Activated B cell treated with CpG ODN at 0.5 μM for 24 hours (primary cell): Measurements from ENCODE around the gene TP73. TPM values are rescaled to one million over a fixed set of nuclear protein-coding genes. Genes with fewer than 3 reads are reported as not detected.

Experiments
- ATAC-seq: fragments of 200-7000 bp; cut with Tn5 transposase; one replicate; pipeline ENCODE4 v1.10.0; 2021; ENCODE audit warnings: low read depth, mild to moderate bottlenecking, moderate library complexity
- CTCF ChIA-PET: fragments of 350-600 bp; sonication (Branson Sonifier 250); formaldehyde crosslinking; loops from one replicate; lab custom pipeline; 2021; ENCODE audit warnings: antibody characterized with exemption; lab: Charles Lee
- POLR2A ChIA-PET: fragments of 350-600 bp; sonication (Branson Sonifier 250); formaldehyde crosslinking; loops from one replicate; lab custom pipeline; 2021; ENCODE audit warnings: antibody characterized with exemption; lab: Charles Lee
- DNase-seq: peaks from one replicate; pipeline ENCODE4 v3.0.0; 2022
- H3K27ac Mint-ChIP-seq: one replicate; pipeline ENCODE4 v1.8.0; 2020; ENCODE audit warnings: mixed read lengths
- H3K27me3 Mint-ChIP-seq: one replicate; pipeline ENCODE4 v1.8.0; 2021; ENCODE audit warnings: mixed read lengths
- H3K36me3 Mint-ChIP-seq: one replicate; pipeline ENCODE4 v1.8.0; 2021; ENCODE audit warnings: low read depth, mixed read lengths
- H3K4me1 Mint-ChIP-seq: one replicate; pipeline ENCODE4 v1.8.0; 2021; ENCODE audit warnings: mixed read lengths
- H3K4me3 Mint-ChIP-seq: one replicate; pipeline ENCODE4 v1.8.0; 2020; ENCODE audit warnings: mild to moderate bottlenecking, mixed read lengths
- H3K9me3 Mint-ChIP-seq: one replicate; pipeline ENCODE4 v1.8.0; 2020; ENCODE audit warnings: mixed read lengths
- CTCF ChIP-seq: fragments of 200-600 bp; IDR thresholded peaks from one replicate; pipeline ENCODE4 v1.8.0; 2022; ENCODE audit warnings: antibody characterized with exemption, mild to moderate bottlenecking
- intact Hi-C: fragments of 100-400 bp; cut with micrococcal nuclease; formaldehyde crosslinking; loops from one replicate; pipeline ENCODE4 v1.15.1; 2024
- total RNA-seq: library from RNA; stranded (reverse); gene quantifications from 2 replicates; pipeline ENCODE4 v1.2.3, GENCODE V29; 2022

TP73 gene
- total RNA-seq, 1 donor from 2014 or later: 2.6 TPM

- POLR2A ChIA-PET: no interaction called here
Measured at GRCh38 chr1:3738943-3739342, 86.6 kb downstream of the TP73 start.

DNA sequence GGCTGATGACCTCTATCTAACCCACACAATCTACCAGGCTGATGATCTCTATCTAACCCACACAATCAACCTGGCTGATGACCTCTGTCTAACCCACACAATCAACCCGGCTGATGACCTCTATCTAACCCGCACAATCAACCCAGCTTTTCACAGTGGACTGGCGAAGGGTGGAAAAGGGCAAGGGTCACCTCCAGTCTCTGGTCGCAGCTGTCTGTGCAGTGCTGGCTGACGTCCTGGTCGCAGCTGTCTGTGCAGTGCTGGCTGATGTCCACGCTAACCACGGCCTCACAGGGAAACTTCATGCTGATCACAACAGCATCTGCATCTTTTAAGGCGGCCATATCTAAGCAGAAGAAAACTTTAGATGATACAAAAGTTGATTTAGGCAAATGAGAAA is 87.7 kb downstream of the TP73 start:
- H3K27ac Mint-ChIP-seq: no peak overlapping the region
- POLR2A ChIA-PET: no interaction called here
- intact Hi-C loops: no loop called here

More at GRCh38 chr1:3738943-3739342, 86.6 kb downstream of the TP73 start:
- intact Hi-C loops: no loop called here
- Mint-ChIP-seq H3K27ac (no peak overlapping the region), H3K27me3 (no peaks in the 10 kb centered on the region), H3K4me3 (no peak overlapping the region), H3K9me3 (no peaks in the 10 kb centered on the region), H3K36me3 (peaks cover 50% of the 10 kb centered on the region), H3K4me1 (no peaks in the 10 kb centered on the region)
- CTCF ChIA-PET: interaction anchor here (0.8 kb wide), 1 partner anchor 174 kb away, joined by 4 read pairs; no protein-coding TSS in a partner anchor
- TF ChIP-seq CTCF: no peak
- DNase-seq: no peak
- ATAC-seq: no peak

GRCh38 chr1:3740752-3741151 is 88.4 kb downstream of the TP73 start:
- H3K27ac Mint-ChIP-seq: no peak overlapping the region
- H3K36me3 Mint-ChIP-seq: peaks cover 53% of the 10 kb centered on the region
- no peak for TF ChIP-seq CTCF
- H3K4me1 Mint-ChIP-seq: peaks cover 11% of the 10 kb centered on the region
- H3K27me3 Mint-ChIP-seq: no peaks in the 10 kb centered on the region
- intact Hi-C loops: no loop called here
- DNase-seq (no peak), ATAC-seq (no peak)
- H3K4me3 Mint-ChIP-seq: no peak overlapping the region
- ChIA-PET CTCF (no interaction called here), POLR2A (no interaction called here)
- no peaks in the 10 kb centered on the region for H3K9me3 Mint-ChIP-seq

More for the DNA sequence above, 87.7 kb downstream of the TP73 start:
- no peaks in the 10 kb centered on the region for H3K27me3 Mint-ChIP-seq
- peaks cover 4% of the 10 kb centered on the region for H3K4me1 Mint-ChIP-seq
- TF ChIP-seq CTCF: no peak
- no peak for DNase-seq
- no peak overlapping the region for H3K4me3 Mint-ChIP-seq
- CTCF ChIA-PET: no interaction called here
- ATAC-seq: no peak
- no peaks in the 10 kb centered on the region for H3K9me3 Mint-ChIP-seq
- peaks cover 53% of the 10 kb centered on the region for H3K36me3 Mint-ChIP-seq

DNA sequence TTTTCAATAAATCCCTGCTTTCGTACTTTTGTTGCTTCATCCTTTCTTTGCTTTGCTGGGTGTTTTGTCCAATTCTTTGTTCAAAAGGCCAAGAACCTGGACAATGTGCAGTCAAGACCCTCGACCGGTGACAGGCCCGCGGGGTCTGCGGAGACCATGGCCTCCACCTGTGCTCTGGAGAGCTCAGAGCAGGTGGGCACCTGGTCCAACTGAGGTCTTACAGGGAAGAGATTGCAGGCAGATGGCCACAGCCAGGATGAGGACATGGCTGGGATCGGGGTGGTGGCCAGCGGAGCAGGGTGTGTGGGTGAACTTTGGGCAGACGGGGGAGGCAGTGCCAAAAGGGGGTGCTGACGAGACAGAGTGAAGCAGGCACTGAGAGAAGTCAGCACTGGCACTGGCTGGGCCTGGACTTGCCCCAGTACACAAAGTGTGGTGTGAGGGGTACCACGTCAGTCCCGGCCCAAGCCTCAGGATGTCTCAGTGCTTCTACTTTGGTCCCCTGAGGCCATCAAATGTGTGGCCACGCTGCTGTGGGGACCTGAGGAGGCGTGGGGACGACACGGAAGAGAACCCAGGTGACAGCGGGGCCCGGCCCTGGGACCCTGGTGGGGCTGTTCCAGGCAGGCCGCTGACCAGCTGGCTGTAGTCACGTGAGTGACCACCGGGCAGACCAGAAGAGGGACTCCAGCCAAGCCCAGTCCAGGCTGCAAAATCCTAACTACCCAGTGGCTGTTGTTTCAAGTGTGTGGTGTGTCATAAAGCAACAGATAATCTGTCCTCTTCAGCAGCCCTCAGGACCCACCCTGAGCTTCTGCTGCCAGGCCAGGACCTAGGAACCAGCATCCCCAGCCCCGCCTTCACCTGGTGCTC is 89.5 kb downstream of the TP73 start:
- no peak for TF ChIP-seq CTCF
- H3K36me3 Mint-ChIP-seq: peaks cover 42% of the 10 kb centered on the region
- H3K27ac Mint-ChIP-seq: no peak overlapping the region
- DNase-seq: no peak
- H3K9me3 Mint-ChIP-seq: no peaks in the 10 kb centered on the region
- H3K4me3 Mint-ChIP-seq: no peak overlapping the region
- ChIA-PET CTCF (no interaction called here), POLR2A (no interaction called here)
- peaks cover 19% of the 10 kb centered on the region for H3K4me1 Mint-ChIP-seq
- intact Hi-C loops: no loop called here
- no peaks in the 10 kb centered on the region for H3K27me3 Mint-ChIP-seq
- no peak for ATAC-seq

DNA sequence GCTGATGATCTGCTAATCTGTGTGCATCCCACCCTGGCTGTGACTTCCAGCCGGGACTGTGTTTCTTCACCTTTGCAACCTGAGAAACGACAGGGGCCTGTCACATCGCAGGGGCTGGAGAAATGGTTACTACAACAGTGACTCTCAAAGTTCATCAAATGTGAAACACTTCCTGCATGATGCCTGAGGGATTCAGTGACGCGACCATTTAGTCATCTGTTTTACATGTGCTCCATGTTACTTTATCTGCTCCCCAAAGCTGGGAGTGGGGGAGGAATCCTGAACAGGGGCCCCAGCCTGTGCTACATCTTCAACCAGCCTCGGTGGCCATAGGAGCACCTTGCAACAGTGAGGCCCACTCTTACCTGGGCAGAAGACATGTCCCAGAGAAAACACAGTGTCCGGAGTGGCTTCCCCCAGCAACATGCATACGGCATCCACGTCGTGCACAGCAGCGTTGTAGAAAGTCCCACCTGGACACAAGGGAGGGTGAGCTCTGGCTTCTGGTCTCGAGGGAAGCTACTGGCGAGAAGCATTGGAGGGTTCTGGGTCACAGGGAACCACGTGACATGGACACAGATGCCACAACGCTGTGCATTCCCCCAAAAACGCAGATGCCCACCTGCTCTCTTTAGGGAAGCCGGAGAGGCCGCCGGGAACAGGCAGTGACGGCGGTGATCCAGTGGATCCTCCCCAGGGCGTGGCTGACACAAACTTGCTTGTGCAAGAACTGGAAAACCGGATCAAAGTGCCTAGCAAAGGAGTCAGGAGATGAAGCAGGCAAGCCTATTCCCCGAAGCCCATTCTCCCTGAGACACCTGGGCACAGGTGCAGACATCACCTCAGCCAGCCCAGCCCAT is 90.4 kb downstream of the TP73 start:
- POLR2A ChIA-PET: no interaction called here
- peaks cover 34% of the 10 kb centered on the region for H3K36me3 Mint-ChIP-seq
- intact Hi-C loops: no loop called here
- H3K27me3 Mint-ChIP-seq: no peaks in the 10 kb centered on the region
- no peak for TF ChIP-seq CTCF
- peaks cover 21% of the 10 kb centered on the region for H3K4me1 Mint-ChIP-seq
- ATAC-seq (no peak), DNase-seq (no peak)
- H3K4me3 Mint-ChIP-seq: no peak overlapping the region
- no peaks in the 10 kb centered on the region for H3K9me3 Mint-ChIP-seq
- H3K27ac Mint-ChIP-seq: no peak overlapping the region
- CTCF ChIA-PET: no interaction called here
